ENCODE results near the gene TM2D1. TPM values are rescaled to one million over a fixed set of nuclear protein-coding genes. Genes with fewer than 3 reads are reported as not detected.

TM2D1 gene
- 41.3 to 47.3 TPM (median 45.6 TPM) in 3 replicates for total RNA-seq
- long read RNA-seq, transcript TM2D1-201 (7 exons, 1,250 nt): major isoform, 26 of 58 reads
- long read RNA-seq, partial matches to known transcripts: 19 of 58 reads
- long read RNA-seq, other reads (novel, unspliced or antisense): 13 of 58 reads

DNA sequence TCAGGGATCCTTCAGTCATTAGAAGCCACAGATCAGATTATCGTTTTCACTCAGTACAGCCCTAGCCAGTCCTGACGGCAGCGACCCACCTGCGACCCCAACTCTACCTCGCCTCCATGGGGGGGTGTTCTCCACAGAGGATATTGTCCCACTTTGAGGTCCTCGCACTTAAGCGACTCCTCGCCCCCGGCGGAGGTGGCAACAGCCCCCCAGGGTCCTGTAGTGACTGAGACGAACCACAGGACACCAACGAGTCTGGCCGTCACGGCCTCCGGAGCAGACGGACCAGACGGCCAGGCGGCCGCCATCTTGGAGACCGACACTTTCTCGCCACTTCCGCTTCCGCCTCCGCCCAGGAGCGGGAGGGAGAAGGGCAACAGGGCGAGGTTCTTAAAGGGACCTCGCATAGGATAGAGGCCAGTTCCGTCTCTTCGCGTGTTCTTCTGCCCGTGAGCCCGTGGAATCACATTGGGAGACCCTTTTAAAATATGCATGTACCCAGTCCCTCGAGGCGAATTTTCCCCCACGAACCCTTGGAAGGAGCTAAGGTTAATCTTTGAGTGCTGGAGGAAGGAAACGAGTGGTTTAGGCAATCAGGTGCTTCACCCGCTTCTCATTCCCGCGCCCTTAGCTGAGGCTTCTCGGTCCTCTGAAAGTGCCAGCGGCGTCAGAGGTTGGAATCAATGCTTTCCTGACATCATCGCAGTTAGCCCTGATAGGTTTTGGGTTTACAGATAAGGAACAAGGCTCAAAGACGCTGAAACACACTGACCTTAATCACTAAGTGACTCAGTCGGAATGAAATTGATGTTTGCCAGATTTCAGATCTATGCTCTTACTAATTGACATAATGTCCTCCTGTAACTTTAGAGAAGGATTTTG lies at the start of gene TM2D1:
TSS of gene TM2D1 (minus strand) at position 329 of the 882 bp plus-strand sequence. CDS start at position 308, 21 bp downstream.
- no peak for DNase-seq (ENCODE audit: low spot score)
- no peaks in the 10 kb centered on the region for H3K9me3 Mint-ChIP-seq (ENCODE audit: low read depth)
- TF ChIP-seq, protein P1, sequence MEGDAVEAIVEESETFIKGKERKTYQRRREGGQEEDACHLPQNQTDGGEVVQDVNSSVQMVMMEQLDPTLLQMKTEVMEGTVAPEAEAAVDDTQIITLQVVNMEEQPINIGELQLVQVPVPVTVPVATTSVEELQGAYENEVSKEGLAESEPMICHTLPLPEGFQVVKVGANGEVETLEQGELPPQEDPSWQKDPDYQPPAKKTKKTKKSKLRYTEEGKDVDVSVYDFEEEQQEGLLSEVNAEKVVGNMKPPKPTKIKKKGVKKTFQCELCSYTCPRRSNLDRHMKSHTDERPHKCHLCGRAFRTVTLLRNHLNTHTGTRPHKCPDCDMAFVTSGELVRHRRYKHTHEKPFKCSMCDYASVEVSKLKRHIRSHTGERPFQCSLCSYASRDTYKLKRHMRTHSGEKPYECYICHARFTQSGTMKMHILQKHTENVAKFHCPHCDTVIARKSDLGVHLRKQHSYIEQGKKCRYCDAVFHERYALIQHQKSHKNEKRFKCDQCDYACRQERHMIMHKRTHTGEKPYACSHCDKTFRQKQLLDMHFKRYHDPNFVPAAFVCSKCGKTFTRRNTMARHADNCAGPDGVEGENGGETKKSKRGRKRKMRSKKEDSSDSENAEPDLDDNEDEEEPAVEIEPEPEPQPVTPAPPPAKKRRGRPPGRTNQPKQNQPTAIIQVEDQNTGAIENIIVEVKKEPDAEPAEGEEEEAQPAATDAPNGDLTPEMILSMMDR (IDR thresholded peaks at IDR 0.05): no peak
- peaks cover 21% of the 10 kb centered on the region for H3K4me1 Mint-ChIP-seq (ENCODE audit: low read depth)
- H3K4me3 Mint-ChIP-seq (ENCODE audit: unreplicated experiment): peak within 1 kb of the TSS; percentile 97
- peaks cover 2% of the 10 kb centered on the region for H3K36me3 Mint-ChIP-seq (ENCODE audit: low read depth)
- peak within 1 kb of the TSS; percentile 98 for H3K27ac Mint-ChIP-seq (ENCODE audit: unreplicated experiment)
- H3K27me3 Mint-ChIP-seq (ENCODE audit: low read depth): no peaks in the 10 kb centered on the region

DNA sequence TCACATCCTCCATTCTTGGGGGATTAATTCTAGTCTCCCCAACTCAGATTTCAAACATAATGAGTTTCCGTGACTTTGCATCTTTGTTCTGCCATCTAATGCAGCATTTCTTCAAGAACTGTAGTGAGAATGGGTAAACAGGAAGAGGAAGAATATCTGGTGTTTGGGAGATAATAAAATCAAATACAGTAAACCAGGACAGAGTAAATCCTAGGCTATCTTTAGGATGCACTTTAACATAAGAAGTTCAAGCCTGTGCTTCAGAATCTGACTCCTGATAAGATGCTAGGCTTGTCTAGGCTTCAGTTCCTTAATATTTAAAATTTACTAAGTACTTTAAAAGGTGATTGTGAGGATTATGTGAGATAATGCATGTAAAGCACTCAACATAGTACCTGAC lies 45.2 kb upstream of the TM2D1 start:
- TF ChIP-seq, protein P1 (IDR thresholded peaks at IDR 0.05): no peak
- H3K36me3 Mint-ChIP-seq (ENCODE audit: low read depth): peaks cover 1% of the 10 kb centered on the region
- no peak for DNase-seq (ENCODE audit: low spot score)
- no peaks in the 10 kb centered on the region for H3K27me3 Mint-ChIP-seq (ENCODE audit: low read depth)
- H3K9me3 Mint-ChIP-seq (ENCODE audit: low read depth): no peaks in the 10 kb centered on the region
- no peaks in the 10 kb centered on the region for H3K4me1 Mint-ChIP-seq (ENCODE audit: low read depth)
- H3K27ac Mint-ChIP-seq (ENCODE audit: unreplicated experiment): no peak overlapping the region
- H3K4me3 Mint-ChIP-seq (ENCODE audit: unreplicated experiment): no peak overlapping the region

DNA sequence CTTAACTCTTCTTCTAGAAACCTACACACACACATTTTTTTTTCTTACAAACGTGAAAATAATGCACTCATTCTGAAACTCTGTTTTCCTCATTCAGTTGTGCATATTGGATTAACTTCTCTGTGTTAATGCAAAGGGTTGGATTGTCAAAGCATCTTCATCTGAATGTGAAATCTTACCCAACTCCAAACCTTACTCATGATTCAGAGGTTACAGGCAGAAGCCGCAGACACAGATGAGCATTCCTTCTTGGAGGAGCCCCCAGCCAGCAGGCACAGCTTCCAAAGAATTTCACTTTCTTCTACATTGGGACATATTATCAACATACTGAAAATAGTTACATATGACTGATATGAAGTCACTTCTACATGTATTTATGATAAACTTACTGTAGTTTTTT lies 33.0 kb upstream of the TM2D1 start:
- H3K4me1 Mint-ChIP-seq (ENCODE audit: low read depth): peaks cover 10% of the 10 kb centered on the region
- no peak for DNase-seq (ENCODE audit: low spot score)
- H3K27me3 Mint-ChIP-seq (ENCODE audit: low read depth): no peaks in the 10 kb centered on the region
- H3K36me3 Mint-ChIP-seq (ENCODE audit: low read depth): no peaks in the 10 kb centered on the region
- H3K9me3 Mint-ChIP-seq (ENCODE audit: low read depth): no peaks in the 10 kb centered on the region
- no peak overlapping the region for H3K4me3 Mint-ChIP-seq (ENCODE audit: unreplicated experiment)
- TF ChIP-seq, protein P1 (IDR thresholded peaks at IDR 0.05): no peak
- no peak overlapping the region for H3K27ac Mint-ChIP-seq (ENCODE audit: unreplicated experiment)

DNA sequence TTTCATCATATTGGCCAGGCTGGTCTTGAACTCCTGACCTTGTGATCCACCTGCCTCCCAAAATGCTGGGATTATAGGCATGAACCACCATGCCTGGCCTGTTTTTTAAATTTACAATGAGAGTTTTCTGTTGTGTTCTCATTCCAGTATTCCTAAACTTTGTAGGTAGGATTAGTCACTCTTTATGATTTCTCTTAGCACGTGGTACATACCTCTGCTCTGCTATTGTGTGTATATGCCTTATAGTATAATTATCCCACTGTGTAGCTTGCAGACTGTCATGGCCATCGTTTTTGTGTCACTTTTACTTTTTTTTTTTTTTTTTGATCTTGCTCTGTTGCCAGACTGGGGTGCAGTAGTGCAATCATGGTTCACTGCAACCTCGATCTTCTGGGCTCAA lies 31.8 kb upstream of the TM2D1 start:
- Mint-ChIP-seq H3K27me3 (ENCODE audit: low read depth) (no peaks in the 10 kb centered on the region), H3K4me3 (ENCODE audit: unreplicated experiment) (no peak overlapping the region)
- TF ChIP-seq, protein P1 (IDR thresholded peaks at IDR 0.05): no peak

DNA sequence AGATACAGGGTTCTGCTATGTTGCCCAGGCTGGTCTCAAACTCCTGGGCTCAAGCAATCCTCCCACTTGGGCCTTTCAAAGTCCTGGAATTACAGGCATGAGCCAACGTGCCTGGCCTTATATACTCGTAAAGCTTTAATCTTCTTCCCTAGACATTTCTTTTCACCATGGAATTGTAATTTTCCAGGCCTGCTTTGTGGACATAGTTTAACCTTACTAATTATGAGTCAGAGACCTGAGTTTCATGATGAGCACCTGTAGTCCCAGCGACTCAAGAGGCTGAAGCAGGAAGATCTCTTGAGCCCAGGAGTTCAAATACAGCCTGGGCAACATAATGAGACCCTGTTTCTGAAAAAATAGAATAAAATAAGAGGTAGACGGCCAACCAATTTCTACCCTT lies 29.6 kb upstream of the TM2D1 start:
- Mint-ChIP-seq H3K4me1 (ENCODE audit: low read depth) (peaks cover 10% of the 10 kb centered on the region), H3K9me3 (ENCODE audit: low read depth) (no peaks in the 10 kb centered on the region), H3K36me3 (ENCODE audit: low read depth) (no peaks in the 10 kb centered on the region), H3K27ac (ENCODE audit: unreplicated experiment) (no peak overlapping the region), H3K27me3 (ENCODE audit: low read depth) (no peaks in the 10 kb centered on the region), H3K4me3 (ENCODE audit: unreplicated experiment) (no peak overlapping the region)
- DNase-seq (ENCODE audit: low spot score): no peak
- TF ChIP-seq, protein P1 (IDR thresholded peaks at IDR 0.05): no peak

More for the DNA sequence above, 31.8 kb upstream of the TM2D1 start:
- Mint-ChIP-seq H3K9me3 (ENCODE audit: low read depth) (no peaks in the 10 kb centered on the region), H3K4me1 (ENCODE audit: low read depth) (peaks cover 10% of the 10 kb centered on the region), H3K27ac (ENCODE audit: unreplicated experiment) (no peak overlapping the region), H3K36me3 (ENCODE audit: low read depth) (no peaks in the 10 kb centered on the region)
- DNase-seq (ENCODE audit: low spot score): no peak

Data from chondrocyte (in vitro differentiated cells).